ENCODE data around the gene POTEB3.
"Not testable (repeated sequence)": the region's sequence is repeated elsewhere in the genome, so short reads cannot be mapped to it uniquely, and the experiment has no call there.

The POTEB3 gene

DNA sequence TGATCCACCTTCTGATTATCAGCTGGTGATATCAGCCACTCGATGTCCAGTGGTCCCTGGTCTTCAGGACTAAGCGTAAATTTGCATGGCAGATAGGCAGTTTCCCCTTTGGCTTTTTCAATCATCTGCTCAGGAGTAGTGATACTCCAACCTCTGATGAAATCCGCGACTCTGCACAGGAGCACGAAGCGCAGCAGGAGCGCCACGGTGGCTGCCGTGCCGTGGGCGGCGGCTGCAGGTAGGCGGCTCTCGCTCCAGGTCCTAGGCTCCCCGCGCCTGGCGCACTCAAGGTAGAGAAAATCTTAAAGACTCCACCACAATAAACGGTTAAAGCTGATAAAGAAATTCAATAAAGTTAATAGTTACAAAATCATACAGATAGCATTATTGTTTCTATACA is 66.6 kb downstream of the POTEB3 start:
- not testable (repeated sequence) for H3K36me3 ChIP-seq (ENCODE audit: control insufficient read depth, insufficient read depth, low read length, severe bottlenecking); DNase-seq (ENCODE audit: low read depth); H3K27me3 ChIP-seq (replicated peaks; ENCODE audit: control insufficient read depth, insufficient read depth, low read length); H3K9ac ChIP-seq (ENCODE audit: low read length); H3K9me3 ChIP-seq (ENCODE audit: control insufficient read depth, low read length); H3K4me3 ChIP-seq (ENCODE audit: low read length); H3K4me1 ChIP-seq (ENCODE audit: control insufficient read depth, insufficient read depth, low read length)

GRCh38 chr15:21369177-21369576 is 71.1 kb downstream of the POTEB3 start:
- DNase-seq (ENCODE audit: low read depth); H3K4me1 ChIP-seq (ENCODE audit: control insufficient read depth, insufficient read depth, low read length); H3K27me3 ChIP-seq (replicated peaks; ENCODE audit: control insufficient read depth, insufficient read depth, low read length); H3K4me3 ChIP-seq (ENCODE audit: low read length); H3K36me3 ChIP-seq (ENCODE audit: control insufficient read depth, insufficient read depth, low read length, severe bottlenecking); H3K9me3 ChIP-seq (ENCODE audit: control insufficient read depth, low read length); H3K9ac ChIP-seq (ENCODE audit: low read length): not testable (repeated sequence)

DNA sequence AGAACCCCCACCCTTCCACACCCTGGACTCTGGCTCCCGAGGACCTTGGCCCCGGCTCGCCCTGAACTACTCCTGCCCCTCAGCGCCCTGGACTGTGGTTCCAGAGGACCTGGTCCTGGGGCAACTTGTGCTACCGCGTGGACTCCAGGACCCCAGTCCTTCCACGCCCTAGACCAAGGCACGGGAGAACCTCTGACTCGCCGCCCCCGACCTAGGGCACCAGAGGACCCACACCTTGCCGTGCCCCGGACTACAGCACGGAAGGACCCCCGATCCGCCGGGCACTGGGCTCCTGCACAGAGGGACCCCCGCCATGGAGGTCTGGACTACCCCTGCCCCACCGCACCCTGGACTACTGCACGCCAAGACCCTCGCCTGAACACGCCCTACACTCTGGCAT is 71.7 kb downstream of the POTEB3 start:
- H3K36me3 ChIP-seq (ENCODE audit: control insufficient read depth, insufficient read depth, low read length, severe bottlenecking); H3K27me3 ChIP-seq (replicated peaks; ENCODE audit: control insufficient read depth, insufficient read depth, low read length); H3K9me3 ChIP-seq (ENCODE audit: control insufficient read depth, low read length); DNase-seq (ENCODE audit: low read depth); H3K4me1 ChIP-seq (ENCODE audit: control insufficient read depth, insufficient read depth, low read length); H3K4me3 ChIP-seq (ENCODE audit: low read length); H3K9ac ChIP-seq (ENCODE audit: low read length): not testable (repeated sequence)
